Measurements from ENCODE around the gene OR51B4. TPM values are rescaled to one million over a fixed set of nuclear protein-coding genes. Genes with fewer than 3 reads are reported as not detected.
A peak's percentile ranks its signal among the peaks of the same experiment; 100 is the strongest.

OR51B4 gene
- total RNA-seq, 1 donor from 2014 or later, result not detected

DNA sequence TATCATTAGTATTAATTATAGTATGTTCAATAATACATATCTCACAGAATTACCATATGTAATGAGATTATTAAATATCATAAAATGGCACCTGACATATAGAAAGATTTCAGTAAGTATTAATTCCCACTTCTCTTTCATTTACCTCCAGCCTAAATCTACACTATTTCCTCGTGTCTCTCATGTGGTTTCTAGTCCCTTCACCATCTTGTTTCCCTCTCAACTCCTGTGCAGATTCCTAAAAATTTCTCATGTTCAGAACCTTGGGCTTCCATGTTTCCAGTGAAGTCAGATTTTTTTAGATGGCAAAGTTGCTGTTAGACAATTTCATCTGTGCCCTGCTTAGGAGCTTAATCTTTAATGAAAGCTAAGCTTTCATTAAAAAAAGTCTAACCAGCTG is 17.9 kb downstream of the OR51B4 start:
- Mint-ChIP-seq H3K27me3 (ENCODE audit: unreplicated experiment) (no peaks in the 10 kb centered on the region), H3K4me1 (ENCODE audit: unreplicated experiment) (peaks cover 10% of the 10 kb centered on the region), H3K9me3 (ENCODE audit: unreplicated experiment) (no peaks in the 10 kb centered on the region), H3K27ac (ENCODE audit: unreplicated experiment) (no peak overlapping the region), H3K4me3 (ENCODE audit: unreplicated experiment) (no peak overlapping the region), H3K36me3 (ENCODE audit: unreplicated experiment) (no peaks in the 10 kb centered on the region)
- TF ChIP-seq, protein P1, sequence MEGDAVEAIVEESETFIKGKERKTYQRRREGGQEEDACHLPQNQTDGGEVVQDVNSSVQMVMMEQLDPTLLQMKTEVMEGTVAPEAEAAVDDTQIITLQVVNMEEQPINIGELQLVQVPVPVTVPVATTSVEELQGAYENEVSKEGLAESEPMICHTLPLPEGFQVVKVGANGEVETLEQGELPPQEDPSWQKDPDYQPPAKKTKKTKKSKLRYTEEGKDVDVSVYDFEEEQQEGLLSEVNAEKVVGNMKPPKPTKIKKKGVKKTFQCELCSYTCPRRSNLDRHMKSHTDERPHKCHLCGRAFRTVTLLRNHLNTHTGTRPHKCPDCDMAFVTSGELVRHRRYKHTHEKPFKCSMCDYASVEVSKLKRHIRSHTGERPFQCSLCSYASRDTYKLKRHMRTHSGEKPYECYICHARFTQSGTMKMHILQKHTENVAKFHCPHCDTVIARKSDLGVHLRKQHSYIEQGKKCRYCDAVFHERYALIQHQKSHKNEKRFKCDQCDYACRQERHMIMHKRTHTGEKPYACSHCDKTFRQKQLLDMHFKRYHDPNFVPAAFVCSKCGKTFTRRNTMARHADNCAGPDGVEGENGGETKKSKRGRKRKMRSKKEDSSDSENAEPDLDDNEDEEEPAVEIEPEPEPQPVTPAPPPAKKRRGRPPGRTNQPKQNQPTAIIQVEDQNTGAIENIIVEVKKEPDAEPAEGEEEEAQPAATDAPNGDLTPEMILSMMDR (IDR thresholded peaks at IDR 0.05), result no peak
- no peak for DNase-seq (ENCODE audit: extremely low spot score, unreplicated experiment)

DNA sequence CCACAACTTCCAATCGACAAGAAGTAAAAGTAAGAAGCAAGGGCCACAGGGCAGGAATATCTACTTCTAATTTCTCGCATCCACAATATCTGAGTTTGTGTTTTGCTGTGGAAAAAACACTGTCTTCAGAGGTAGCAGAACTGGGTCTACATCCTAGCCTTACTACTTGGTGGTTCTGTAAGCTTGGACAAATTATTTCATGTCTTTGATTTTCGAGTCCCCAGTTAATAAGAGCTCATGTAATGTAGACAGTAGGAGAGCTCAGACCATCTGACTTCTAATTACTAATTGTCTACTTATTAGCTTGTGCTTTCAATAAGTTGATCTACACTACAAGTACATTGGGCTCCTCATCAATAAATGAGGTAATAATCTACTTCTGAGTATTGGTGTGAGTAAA is 18.7 kb downstream of the OR51B4 start:
- no peaks in the 10 kb centered on the region for H3K9me3 Mint-ChIP-seq (ENCODE audit: unreplicated experiment)
- TF ChIP-seq, protein P1 (IDR thresholded peaks at IDR 0.05), result no peak
- H3K4me1 Mint-ChIP-seq (ENCODE audit: unreplicated experiment), result peaks cover 10% of the 10 kb centered on the region
- H3K27ac Mint-ChIP-seq (ENCODE audit: unreplicated experiment), result no peak overlapping the region
- H3K36me3 Mint-ChIP-seq (ENCODE audit: unreplicated experiment), result no peaks in the 10 kb centered on the region
- no peak for DNase-seq (ENCODE audit: extremely low spot score, unreplicated experiment)
- no peak overlapping the region for H3K4me3 Mint-ChIP-seq (ENCODE audit: unreplicated experiment)
- H3K27me3 Mint-ChIP-seq (ENCODE audit: unreplicated experiment), result no peaks in the 10 kb centered on the region

DNA sequence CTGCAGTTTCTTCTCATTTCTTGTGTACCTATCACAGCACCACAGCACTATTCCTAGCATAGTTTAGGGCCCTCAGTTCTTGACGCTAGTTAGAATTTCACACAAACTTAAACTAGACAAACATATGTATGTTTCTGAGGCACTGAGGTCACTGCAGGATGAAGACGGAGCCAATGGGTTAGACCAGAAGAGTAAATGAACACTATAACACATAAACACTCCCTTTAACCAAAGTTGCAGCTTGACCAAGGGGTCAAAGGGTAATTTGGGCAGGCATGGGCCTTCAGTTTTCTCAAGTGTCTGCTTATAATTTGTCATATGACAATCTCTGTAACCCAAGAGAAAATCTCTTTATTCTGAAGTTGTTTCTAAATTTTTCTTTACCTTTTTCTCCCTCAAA is 19.1 kb downstream of the OR51B4 start:
- Mint-ChIP-seq H3K27ac (ENCODE audit: unreplicated experiment) (no peak overlapping the region), H3K4me3 (ENCODE audit: unreplicated experiment) (no peak overlapping the region), H3K9me3 (ENCODE audit: unreplicated experiment) (no peaks in the 10 kb centered on the region), H3K27me3 (ENCODE audit: unreplicated experiment) (no peaks in the 10 kb centered on the region), H3K36me3 (ENCODE audit: unreplicated experiment) (no peaks in the 10 kb centered on the region), H3K4me1 (ENCODE audit: unreplicated experiment) (peaks cover 10% of the 10 kb centered on the region)
- DNase-seq (ENCODE audit: extremely low spot score, unreplicated experiment), result no peak
- TF ChIP-seq, protein P1 (IDR thresholded peaks at IDR 0.05), result no peak

DNA sequence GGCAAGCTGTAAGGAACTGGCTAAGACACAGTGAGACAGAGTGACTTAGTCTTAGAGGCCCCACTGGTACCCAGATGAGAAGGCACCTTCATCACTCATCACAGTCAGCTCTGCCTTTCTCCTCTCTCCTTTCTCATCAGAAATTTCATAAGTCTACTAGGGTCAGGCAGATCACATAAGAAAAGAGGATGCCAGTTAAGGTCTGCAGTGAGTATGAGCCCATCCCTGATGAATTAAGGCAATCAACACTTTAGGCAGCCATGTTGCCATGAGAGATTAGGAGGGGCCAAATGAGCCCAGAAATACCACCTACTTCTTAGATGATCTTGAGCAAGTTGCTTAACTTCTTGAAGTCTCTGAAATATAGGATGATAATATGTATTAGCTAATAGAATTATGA is 20.1 kb downstream of the OR51B4 start:
- TF ChIP-seq, protein P1 (IDR thresholded peaks at IDR 0.05), result no peak
- no peaks in the 10 kb centered on the region for H3K36me3 Mint-ChIP-seq (ENCODE audit: unreplicated experiment)
- H3K4me3 Mint-ChIP-seq (ENCODE audit: unreplicated experiment), result no peak overlapping the region
- no peak overlapping the region for H3K27ac Mint-ChIP-seq (ENCODE audit: unreplicated experiment)
- H3K4me1 Mint-ChIP-seq (ENCODE audit: unreplicated experiment), result peaks cover 10% of the 10 kb centered on the region
- DNase-seq (ENCODE audit: extremely low spot score, unreplicated experiment), result no peak
- no peaks in the 10 kb centered on the region for H3K27me3 Mint-ChIP-seq (ENCODE audit: unreplicated experiment)
- H3K9me3 Mint-ChIP-seq (ENCODE audit: unreplicated experiment), result no peaks in the 10 kb centered on the region

DNA sequence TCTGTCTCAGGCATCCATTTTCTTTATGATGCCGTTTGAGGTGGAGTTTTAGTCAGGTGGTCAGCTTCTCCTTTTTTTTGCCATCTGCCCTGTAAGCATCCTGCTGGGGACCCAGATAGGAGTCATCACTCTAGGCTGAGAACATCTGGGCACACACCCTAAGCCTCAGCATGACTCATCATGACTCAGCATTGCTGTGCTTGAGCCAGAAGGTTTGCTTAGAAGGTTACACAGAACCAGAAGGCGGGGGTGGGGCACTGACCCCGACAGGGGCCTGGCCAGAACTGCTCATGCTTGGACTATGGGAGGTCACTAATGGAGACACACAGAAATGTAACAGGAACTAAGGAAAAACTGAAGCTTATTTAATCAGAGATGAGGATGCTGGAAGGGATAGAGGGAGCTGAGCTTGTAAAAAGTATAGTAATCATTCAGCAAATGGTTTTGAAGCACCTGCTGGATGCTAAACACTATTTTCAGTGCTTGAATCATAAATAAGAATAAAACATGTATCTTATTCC is 21.1 kb downstream of the OR51B4 start:
- no peaks in the 10 kb centered on the region for H3K36me3 Mint-ChIP-seq (ENCODE audit: unreplicated experiment)
- H3K4me1 Mint-ChIP-seq (ENCODE audit: unreplicated experiment), result peaks cover 10% of the 10 kb centered on the region
- H3K9me3 Mint-ChIP-seq (ENCODE audit: unreplicated experiment), result no peaks in the 10 kb centered on the region
- TF ChIP-seq, protein P1 (IDR thresholded peaks at IDR 0.05), result no peak
- no peaks in the 10 kb centered on the region for H3K27me3 Mint-ChIP-seq (ENCODE audit: unreplicated experiment)
- no peak overlapping the region for H3K4me3 Mint-ChIP-seq (ENCODE audit: unreplicated experiment)
- H3K27ac Mint-ChIP-seq (ENCODE audit: unreplicated experiment), result peak overlapping the region; percentile 84
- peak; percentile 88 for DNase-seq (ENCODE audit: extremely low spot score, unreplicated experiment)

Measured in osteocyte (in vitro differentiated cells).